BLaER1 (cell line): ENCODE measurements around the gene SOS2.
A peak's percentile ranks its signal among the peaks of the same experiment; 100 is the strongest.

Experiments
- H3K27ac ChIP-seq: shearing (Covaris generic); formaldehyde crosslinking; 2 replicates; pipeline ENCODE4 v1.8.1; 2022
- H3K27me3 ChIP-seq: shearing (Covaris generic); formaldehyde crosslinking; 2 replicates; pipeline ENCODE4 v1.8.1; 2022
- H3K36me3 ChIP-seq: shearing (Covaris generic); formaldehyde crosslinking; 2 replicates; pipeline ENCODE4 v1.8.1; 2022
- H3K4me1 ChIP-seq: shearing (Covaris generic); formaldehyde crosslinking; 2 replicates; pipeline ENCODE4 v1.8.1; 2022
- H3K4me2 ChIP-seq: shearing (Covaris generic); formaldehyde crosslinking; 2 replicates; pipeline ENCODE4 v1.8.1; 2022
- H3K4me3 ChIP-seq: shearing (Covaris generic); formaldehyde crosslinking; 2 replicates; pipeline ENCODE4 v1.8.1; 2022
- H3K9ac ChIP-seq: shearing (Covaris generic); formaldehyde crosslinking; 2 replicates; pipeline ENCODE4 v1.8.1; 2022
- H3K9me3 ChIP-seq: shearing (Covaris generic); formaldehyde crosslinking; 2 replicates; pipeline ENCODE4 v1.8.1; 2022
- H4K20me1 ChIP-seq: shearing (Covaris generic); formaldehyde crosslinking; 2 replicates; pipeline ENCODE4 v1.8.1; 2022
- Cebpa-rat ChIP-seq: shearing (Covaris generic); IDR thresholded peaks from 2 replicates; pipeline ENCODE4 v1.8.1; 2022

The SOS2 gene

DNA sequence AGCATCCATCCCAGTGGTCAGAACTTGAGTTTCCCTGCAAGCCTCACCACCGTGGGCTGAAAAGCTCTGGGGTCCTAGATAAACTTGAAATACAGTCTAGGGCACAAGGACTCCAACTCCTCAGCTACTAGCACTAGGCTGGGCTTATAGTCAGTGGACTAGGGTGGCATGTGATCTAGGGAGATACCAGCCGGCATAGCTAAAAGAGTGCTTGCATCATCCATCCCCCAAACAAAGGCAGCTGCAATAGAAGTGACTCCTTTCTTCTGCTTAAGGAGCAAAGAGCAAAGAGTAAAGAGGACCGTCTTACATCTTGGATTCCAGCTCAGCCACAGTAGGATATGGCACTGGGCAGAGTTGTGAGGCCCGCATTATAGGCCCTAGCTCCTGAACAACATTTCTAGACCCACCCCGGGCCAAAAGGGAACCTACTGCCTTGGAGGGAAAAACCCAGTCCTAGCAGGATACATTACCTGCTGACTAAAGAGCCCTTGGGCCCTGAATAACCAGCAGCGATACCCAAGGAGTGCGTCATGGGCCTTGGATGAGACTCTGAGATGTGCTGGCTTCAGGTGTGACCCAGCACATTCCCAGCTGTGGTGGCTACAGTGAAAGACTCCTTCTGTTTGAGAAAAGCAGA lies 17.9 kb upstream of the SOS2 start:
- no peak overlapping the region for H3K4me3 ChIP-seq
- no peak overlapping the region for H3K4me2 ChIP-seq
- no peaks in the 10 kb centered on the region for H3K4me1 ChIP-seq
- 0 out of 2 replicates have a peak, but pooled peaks cover 10% of the 10 kb centered on the region for H3K9me3 ChIP-seq
- TF ChIP-seq Cebpa-rat, result no peak
- peaks cover 51% of the 10 kb centered on the region for H3K36me3 ChIP-seq
- no peak overlapping the region for H3K27ac ChIP-seq
- H4K20me1 ChIP-seq, result no peaks in the 10 kb centered on the region
- no peak overlapping the region for H3K9ac ChIP-seq
- H3K27me3 ChIP-seq, result no peaks in the 10 kb centered on the region

DNA sequence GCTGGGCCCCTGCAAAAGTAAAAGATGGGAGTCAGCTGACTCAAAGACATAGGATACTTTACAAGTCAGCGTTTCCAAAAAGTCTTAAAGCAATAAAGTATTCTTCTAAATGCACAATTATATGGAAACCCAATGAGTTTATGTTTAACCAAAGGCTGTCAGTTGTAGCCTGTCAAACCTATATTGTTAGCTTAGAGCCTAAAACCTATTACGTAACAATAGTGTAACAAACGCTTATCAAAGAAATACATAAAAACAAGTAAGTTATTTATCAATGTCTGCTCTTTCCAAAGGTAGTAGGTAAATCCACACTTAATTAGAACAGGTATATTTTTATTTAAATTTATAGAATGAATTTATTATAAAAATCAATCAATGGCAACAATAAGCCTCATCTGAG lies 15.9 kb upstream of the SOS2 start:
- Histone ChIP-seq H3K4me2 (no peak overlapping the region), H3K9me3 (no peaks in the 10 kb centered on the region), H3K4me3 (no peak overlapping the region), H3K4me1 (no peaks in the 10 kb centered on the region), H3K36me3 (peaks cover 43% of the 10 kb centered on the region), H4K20me1 (no peaks in the 10 kb centered on the region), H3K9ac (no peak overlapping the region), H3K27ac (no peak overlapping the region), H3K27me3 (no peaks in the 10 kb centered on the region)
- no peak; the same call in 1 of the 2 replicates for TF ChIP-seq Cebpa-rat

DNA sequence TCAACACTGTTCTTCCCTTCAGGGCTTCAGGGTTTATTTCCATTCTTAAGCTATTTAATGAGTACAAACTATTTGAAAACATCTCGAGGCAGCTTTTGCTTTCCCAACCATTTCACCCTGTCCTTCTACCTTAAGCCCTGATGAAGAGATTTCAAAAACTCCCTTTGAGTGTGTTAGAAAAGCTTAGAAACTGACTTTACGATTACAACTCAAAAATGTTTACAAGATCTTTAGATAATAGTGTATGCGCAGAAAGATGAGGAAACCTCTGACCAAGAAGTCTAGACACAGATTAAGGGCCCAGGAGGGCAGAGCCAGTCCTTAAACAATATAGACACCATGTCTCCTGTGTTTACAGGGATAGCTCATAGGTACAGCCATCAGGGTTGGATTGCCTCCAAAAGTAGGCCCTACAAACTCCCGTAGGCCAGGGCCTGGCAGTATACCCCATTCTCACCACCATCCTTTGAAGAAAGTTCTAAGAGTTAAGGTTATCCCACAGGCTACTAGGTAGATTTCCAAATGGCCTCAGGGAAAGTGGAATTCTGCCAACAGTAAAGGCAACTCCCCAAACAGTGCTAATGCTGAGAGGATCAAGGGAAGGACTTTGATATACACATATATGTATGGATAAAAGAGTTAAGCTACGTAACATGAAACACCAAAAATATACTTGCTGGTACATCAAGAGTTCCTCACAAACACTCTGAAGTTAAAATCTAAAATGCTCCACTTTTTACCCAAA lies 11.4 kb upstream of the SOS2 start:
- Histone ChIP-seq H3K36me3 (peaks cover 15% of the 10 kb centered on the region; the same call in 1 of the 2 replicates), H3K9me3 (no peaks in the 10 kb centered on the region), H4K20me1 (no peaks in the 10 kb centered on the region), H3K4me1 (peaks cover 2% of the 10 kb centered on the region), H3K27ac (no peak overlapping the region), H3K9ac (no peak overlapping the region), H3K4me3 (no peak overlapping the region), H3K4me2 (no peak overlapping the region), H3K27me3 (no peaks in the 10 kb centered on the region)
- TF ChIP-seq Cebpa-rat, result no peak

DNA sequence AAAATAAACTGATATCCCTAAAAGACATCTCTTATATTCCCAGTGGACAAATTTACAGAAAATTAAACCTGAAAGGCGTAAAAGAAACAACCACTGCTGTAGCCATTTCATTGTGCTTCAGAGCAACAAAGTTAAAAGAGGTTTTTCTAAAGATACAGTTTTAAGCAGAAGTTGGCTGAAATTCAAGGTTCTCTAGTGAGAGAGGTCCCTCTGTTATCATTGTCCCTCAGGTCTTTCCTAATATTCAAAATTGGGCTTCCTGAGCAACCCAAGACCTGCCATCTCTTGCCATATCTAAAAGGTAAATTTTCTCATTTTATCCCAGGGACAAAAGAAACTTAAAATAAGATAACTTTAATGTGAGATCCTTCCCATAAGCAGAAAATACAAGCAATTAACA lies 10.7 kb upstream of the SOS2 start:
- H3K4me1 ChIP-seq, result peaks cover 8% of the 10 kb centered on the region
- no peak overlapping the region for H3K9ac ChIP-seq
- H3K4me3 ChIP-seq, result no peak overlapping the region
- no peak overlapping the region for H3K4me2 ChIP-seq
- H3K36me3 ChIP-seq, result peaks cover 15% of the 10 kb centered on the region; the same call in 1 of the 2 replicates
- no peak for TF ChIP-seq Cebpa-rat
- no peaks in the 10 kb centered on the region for H4K20me1 ChIP-seq
- H3K9me3 ChIP-seq, result no peaks in the 10 kb centered on the region
- no peak overlapping the region for H3K27ac ChIP-seq
- no peaks in the 10 kb centered on the region for H3K27me3 ChIP-seq

DNA sequence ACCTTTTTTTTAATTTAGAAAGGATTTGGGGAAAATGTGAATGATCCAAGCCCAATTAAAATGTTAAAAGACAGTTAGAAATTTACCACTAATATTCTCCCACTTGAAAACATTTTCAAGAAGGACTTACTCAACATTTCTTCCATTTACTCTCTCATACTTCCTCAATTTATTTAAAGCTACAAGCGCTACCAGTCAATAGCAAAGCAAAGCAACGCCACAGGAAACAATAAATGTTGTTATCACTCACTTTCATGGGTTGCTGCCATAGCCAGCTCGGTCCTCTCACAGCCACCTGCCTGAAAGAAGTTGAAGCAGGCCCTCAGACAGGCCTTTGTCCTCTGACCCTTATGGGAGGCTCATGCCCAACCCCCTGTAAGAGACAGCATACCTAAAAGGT lies 6.0 kb upstream of the SOS2 start:
- Histone ChIP-seq H3K36me3 (no peaks in the 10 kb centered on the region), H3K4me1 (peaks cover 12% of the 10 kb centered on the region), H3K27me3 (no peaks in the 10 kb centered on the region), H3K27ac (no peak overlapping the region), H4K20me1 (no peaks in the 10 kb centered on the region), H3K9me3 (peaks cover 7% of the 10 kb centered on the region), H3K9ac (no peak overlapping the region), H3K4me3 (no peak overlapping the region), H3K4me2 (peak overlapping the region; percentile 16)
- TF ChIP-seq Cebpa-rat, result no peak

DNA sequence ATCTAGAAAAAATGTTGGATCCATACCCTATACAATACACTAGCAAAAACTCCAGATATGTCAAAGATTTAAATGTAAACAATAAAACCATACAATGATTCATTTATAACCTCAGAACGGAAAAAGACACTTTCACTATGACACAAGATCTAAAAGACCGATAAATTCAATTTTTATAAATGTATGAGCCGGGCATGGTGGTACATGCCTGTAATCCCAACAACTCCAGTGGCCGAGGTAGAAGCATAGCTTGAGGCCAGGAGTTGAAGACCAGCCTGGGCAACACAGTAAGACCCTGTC lies 2.5 kb upstream of the SOS2 start:
- Histone ChIP-seq H3K27me3 (no peaks in the 10 kb centered on the region), H3K9ac (no peak overlapping the region), H3K27ac (no peak overlapping the region), H3K4me1 (peaks cover 25% of the 10 kb centered on the region), H3K36me3 (no peaks in the 10 kb centered on the region; the same call in 1 of the 2 replicates), H4K20me1 (peaks cover 15% of the 10 kb centered on the region), H3K9me3 (peaks cover 7% of the 10 kb centered on the region), H3K4me3 (no peak overlapping the region), H3K4me2 (no peak overlapping the region)
- no peak for TF ChIP-seq Cebpa-rat

DNA sequence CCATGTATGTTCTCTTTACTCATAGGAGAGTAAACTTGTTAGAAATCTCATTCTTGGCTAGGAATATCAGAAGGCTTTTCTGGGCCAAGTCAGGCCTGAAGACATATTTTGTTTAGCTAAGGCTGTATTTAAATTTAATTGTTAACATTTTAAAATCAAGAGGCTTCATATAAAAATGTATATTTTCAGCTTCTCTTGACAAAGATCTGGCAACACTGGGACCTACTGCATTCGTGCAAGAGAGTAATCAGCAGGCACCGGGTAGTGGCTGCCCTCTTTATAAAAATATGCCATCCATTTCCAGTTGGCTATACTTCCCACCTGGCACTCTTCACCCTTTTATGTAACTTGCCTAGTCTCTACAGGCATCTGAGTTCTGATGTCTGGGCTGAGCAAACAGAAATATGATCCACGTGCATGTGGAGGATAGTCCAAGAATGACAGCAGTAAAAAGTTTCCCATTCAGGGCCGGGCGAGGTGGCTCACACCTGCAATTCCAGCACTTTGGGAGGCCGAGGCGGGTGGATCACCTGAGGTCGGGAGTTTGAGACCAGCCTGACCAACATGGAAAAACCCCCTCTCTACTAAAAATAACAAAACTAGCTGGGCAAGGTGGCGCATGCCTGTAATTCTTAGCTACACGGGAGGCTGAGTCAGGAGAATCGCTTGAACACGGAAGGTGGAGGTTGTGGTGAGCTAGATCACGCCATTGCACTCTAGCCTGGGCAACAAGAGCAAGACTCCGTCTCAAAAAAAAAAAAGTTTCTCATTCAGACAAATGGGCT lies 2.0 kb upstream of the SOS2 start:
- TF ChIP-seq Cebpa-rat, result no peak
- H3K36me3 ChIP-seq, result peaks cover 3% of the 10 kb centered on the region; the same call in 1 of the 2 replicates
- peaks cover 30% of the 10 kb centered on the region for H3K4me1 ChIP-seq
- no peaks in the 10 kb centered on the region for H3K27me3 ChIP-seq
- H3K9ac ChIP-seq, result no peak overlapping the region
- no peak overlapping the region for H3K27ac ChIP-seq
- H3K9me3 ChIP-seq, result peaks cover 7% of the 10 kb centered on the region
- no peak overlapping the region for H3K4me3 ChIP-seq
- no peak overlapping the region for H3K4me2 ChIP-seq
- H4K20me1 ChIP-seq, result peaks cover 18% of the 10 kb centered on the region

DNA sequence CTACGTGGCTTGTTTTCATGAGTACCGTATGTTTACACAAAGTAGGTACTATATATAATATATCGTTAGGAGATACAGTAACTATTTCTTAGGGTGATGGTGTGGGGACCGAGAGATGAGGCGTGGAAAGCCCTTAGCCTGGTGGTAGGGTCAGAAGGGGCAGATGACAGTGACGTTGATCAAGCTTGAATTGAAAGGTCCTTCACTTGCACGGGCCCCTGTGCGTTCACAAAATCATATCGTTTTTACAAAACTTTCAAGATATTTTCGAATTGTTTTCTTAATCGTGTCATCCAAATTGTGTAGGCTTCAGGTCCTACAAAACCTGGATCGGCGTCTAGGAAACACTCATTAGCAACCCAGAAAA lies 881 bp upstream of the SOS2 start:
- H3K36me3 ChIP-seq, result peaks cover 11% of the 10 kb centered on the region; the same call in 1 of the 2 replicates
- H3K4me3 ChIP-seq, result peak overlapping the region; percentile 91
- TF ChIP-seq Cebpa-rat, result no peak
- H3K4me1 ChIP-seq, result peaks cover 23% of the 10 kb centered on the region
- peaks cover 20% of the 10 kb centered on the region for H4K20me1 ChIP-seq
- H3K27ac ChIP-seq, result peak overlapping the region; percentile 93; the same call in 1 of the 2 replicates
- H3K9me3 ChIP-seq, result peaks cover 14% of the 10 kb centered on the region
- peak overlapping the region; percentile 91; the same call in 1 of the 2 replicates for H3K9ac ChIP-seq
- no peaks in the 10 kb centered on the region for H3K27me3 ChIP-seq
- H3K4me2 ChIP-seq, result peak overlapping the region; percentile 84

DNA sequence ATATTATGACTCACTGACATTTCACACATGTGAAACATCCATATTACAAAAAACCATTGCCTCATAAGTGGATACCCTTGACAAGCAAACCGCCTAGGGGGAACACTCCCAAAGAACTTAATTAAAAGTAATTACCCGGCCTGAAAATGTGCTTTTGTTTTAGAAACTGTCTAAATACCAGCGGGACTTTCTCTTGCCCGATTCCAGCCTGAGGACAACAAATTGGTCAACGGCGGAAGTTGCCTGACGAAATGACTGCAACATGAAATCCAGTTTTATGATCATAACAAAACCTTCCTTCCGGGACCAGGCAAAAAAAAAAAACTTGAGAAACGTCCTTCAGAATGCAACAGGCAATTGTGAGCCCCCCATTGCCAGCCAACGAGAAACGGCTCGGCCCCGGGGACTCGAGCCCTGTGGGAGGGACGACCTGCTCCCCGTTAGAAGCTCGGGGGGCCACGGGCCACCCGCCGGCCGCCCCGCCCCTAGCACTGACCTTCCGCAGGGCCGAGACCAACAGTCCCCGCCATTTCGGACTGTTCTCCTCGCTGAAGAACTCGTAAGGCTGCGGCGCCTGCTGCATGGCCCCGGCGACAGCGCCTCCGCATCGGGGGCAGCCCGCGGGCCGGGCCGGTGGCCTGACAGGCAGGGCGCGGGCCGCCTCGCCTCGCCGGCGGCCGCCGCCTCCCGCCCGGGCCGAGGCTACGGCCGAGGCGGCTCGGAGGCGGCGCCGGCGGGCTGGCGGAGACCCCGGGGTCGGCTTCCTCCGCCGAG lies 490 bp downstream of the SOS2 start:
- peak overlapping the region; percentile 91 for H3K9ac ChIP-seq
- peak overlapping the region; percentile 93 for H3K27ac ChIP-seq
- peaks cover 11% of the 10 kb centered on the region; the same call in 1 of the 2 replicates for H3K36me3 ChIP-seq
- no peaks in the 10 kb centered on the region for H3K27me3 ChIP-seq
- peak overlapping the region; percentile 91 for H3K4me3 ChIP-seq
- H3K4me2 ChIP-seq, result peak overlapping the region; percentile 84
- TF ChIP-seq Cebpa-rat, result no peak
- H3K4me1 ChIP-seq, result peaks cover 23% of the 10 kb centered on the region
- peaks cover 13% of the 10 kb centered on the region for H3K9me3 ChIP-seq
- peaks cover 34% of the 10 kb centered on the region for H4K20me1 ChIP-seq
